Natural killer cell (primary cell): Measurements from ENCODE around the gene SELL. TPM values are rescaled to one million over a fixed set of nuclear protein-coding genes. Genes with fewer than 3 reads are reported as not detected.

Experiments used
- ATAC-seq, 3 donors: fragments of 150-1000 bp in 2 of 3; fragments of 200-7000 bp in 1 of 3; cut with Tn5 transposase; 1 replicate in 1 of 3; 2 replicates in 2 of 3; pipeline ENCODE4 v1.10.0; 2021; ENCODE audit warnings: mild to moderate bottlenecking in 2 of 3, moderate library complexity in 2 of 3
- DNase-seq, 2 donors: peaks; one replicate each; pipeline versions ENCODE4 v3.0.0 to v3.0.0-alpha.2; 2013 to 2021; ENCODE audit warnings: mixed read lengths in 1 of 2
- H3K27ac ChIP-seq: one replicate; pipeline ENCODE4 v1.5.1; 2013; ENCODE audit warnings: mild to moderate bottlenecking, low read length
- H3K27me3 ChIP-seq: one replicate; pipeline ENCODE4 v1.6.1; 2013; ENCODE audit warnings: low read length; ENCODE audit not compliant: control insufficient read depth, insufficient read depth
- H3K36me3 ChIP-seq: one replicate; pipeline ENCODE4 v1.6.1; 2013; ENCODE audit warnings: low read length; ENCODE audit not compliant: control insufficient read depth, insufficient read depth
- H3K4me1 ChIP-seq: one replicate; pipeline ENCODE4 v1.6.1; 2013; ENCODE audit warnings: low read length; ENCODE audit not compliant: control insufficient read depth, insufficient read depth
- H3K4me3 ChIP-seq: one replicate; pipeline ENCODE4 v1.5.1; 2013; ENCODE audit warnings: low read length
- H3K9me3 ChIP-seq: one replicate; pipeline ENCODE4 v1.6.1; 2013; ENCODE audit warnings: low read length; ENCODE audit not compliant: control insufficient read depth, insufficient read depth
- H3K27ac Mint-ChIP-seq, 2 donors: one replicate each; pipeline ENCODE4 v1.8.0; 2022; ENCODE audit warnings: mild to moderate bottlenecking in 2 of 2, mixed read lengths in 2 of 2, moderate library complexity in 1 of 2
- H3K27me3 Mint-ChIP-seq, 2 donors: one replicate each; pipeline ENCODE4 v1.8.0; 2022; ENCODE audit warnings: low read depth in 2 of 2, mixed read lengths in 2 of 2
- H3K36me3 Mint-ChIP-seq: one replicate; pipeline ENCODE4 v1.8.0; 2022; ENCODE audit warnings: mixed read lengths
- H3K4me1 Mint-ChIP-seq, 2 donors: one replicate each; pipeline ENCODE4 v1.8.0; 2022; ENCODE audit warnings: mixed read lengths in 2 of 2
- H3K4me3 Mint-ChIP-seq: one replicate; pipeline ENCODE4 v1.8.0; 2022; ENCODE audit warnings: mild to moderate bottlenecking, moderate library complexity, mixed read lengths
- H3K9me3 Mint-ChIP-seq, 2 donors: one replicate each; pipeline ENCODE4 v1.8.0; 2022; ENCODE audit warnings: mixed read lengths in 2 of 2
- CTCF ChIP-seq: fragments of 200-600 bp; IDR thresholded peaks from one replicate; pipeline ENCODE4 v1.8.0; 2022; ENCODE audit warnings: antibody characterized with exemption
- WGBS: methylation state at CpG from one replicate; pipeline ENCODE4 v1.1.7; 2013; ENCODE audit warnings: missing lambda C conversion rate; ENCODE audit not compliant: insufficient coverage; 5-methylcytosine and 5-hydroxymethylcytosine counted together
- intact Hi-C: fragments of 100-400 bp; cut with micrococcal nuclease; formaldehyde crosslinking; loops from one replicate; pipeline ENCODE4 v1.14.2; 2022
- total RNA-seq, 4 donors: library from RNA; stranded (reverse); fragments of 120-200 nt in 1 of 4; gene quantifications; one replicate each; pipeline versions ENCODE4 v1.2.3 to v1.2.4, GENCODE V29; 2013 to 2022

The SELL gene
- 100 to 1,000 TPM; 149 to 190 (median 165) TPM for total RNA-seq
- 888 TPM for total RNA-seq (2013)

- Histone ChIP-seq H3K4me1 (peaks cover 4% of the 10 kb centered on the region), H3K27me3 (no peaks in the 10 kb centered on the region), H3K36me3 (peaks cover 18% of the 10 kb centered on the region), H3K4me3 (peak within 1 kb of the TSS; percentile 55), H3K9me3 (no peaks in the 10 kb centered on the region), H3K27ac (peak within 1 kb of the TSS; percentile 49)
- peak; percentile 93 for TF ChIP-seq CTCF
- peaks cover 32 to 38% of the 10 kb centered on the region in 2 donors for H3K4me1 Mint-ChIP-seq
- H3K27ac Mint-ChIP-seq: peak within 1 kb of the TSS; percentile 27 to 90
- H3K36me3 Mint-ChIP-seq: peaks cover 13% of the 10 kb centered on the region
- intact Hi-C loops: loop anchor here (1.0 to 10.0 kb wide), 4 partner anchors 103 to 161 kb away; partner anchors contain the start of gene F5
- DNase-seq: peak; percentile 61 to 91
- peak; percentile 89 to 93 (median 91) for ATAC-seq
- WGBS: under 1% methylated on average over 6 of the region's 6 CpGs
- H3K9me3 Mint-ChIP-seq: no peaks in the 10 kb centered on the region
- H3K27me3 Mint-ChIP-seq: peaks cover 8 to 18% of the 10 kb centered on the region in 2 donors
- peak within 1 kb of the TSS; percentile 77 for H3K4me3 Mint-ChIP-seq
Measured at GRCh38 chr1:169711469-169712308, at the start of gene SELL. Gene SELL (minus strand): TSS chr1:169711620. CDS start chr1:169711498, 122 bp downstream.

- no peaks in the 10 kb centered on the region for H3K9me3 Mint-ChIP-seq
- no peak overlapping the region for H3K4me3 ChIP-seq
- no peaks in the 10 kb centered on the region for H3K36me3 ChIP-seq
- peaks cover 5% of the 10 kb centered on the region for H3K27me3 ChIP-seq
- H3K4me3 Mint-ChIP-seq: no peak overlapping the region
- DNase-seq (no peak), ATAC-seq (no peak)
- H3K4me1 ChIP-seq: no peaks in the 10 kb centered on the region
- intact Hi-C loops: no loop called here
- no peak overlapping the region for H3K27ac ChIP-seq
- no peak for TF ChIP-seq CTCF
- H3K27ac Mint-ChIP-seq: no peak overlapping the region
- 89% methylated on average over 3 of the region's 3 CpGs for WGBS
- H3K4me1 Mint-ChIP-seq: no peaks in the 10 kb centered on the region
- H3K36me3 Mint-ChIP-seq: no peaks in the 10 kb centered on the region
- H3K9me3 ChIP-seq: no peaks in the 10 kb centered on the region
- peaks cover 0 to 8% of the 10 kb centered on the region in 2 donors for H3K27me3 Mint-ChIP-seq
Measured at GRCh38 chr1:169759038-169759437, 47.6 kb upstream of the SELL start.

DNA sequence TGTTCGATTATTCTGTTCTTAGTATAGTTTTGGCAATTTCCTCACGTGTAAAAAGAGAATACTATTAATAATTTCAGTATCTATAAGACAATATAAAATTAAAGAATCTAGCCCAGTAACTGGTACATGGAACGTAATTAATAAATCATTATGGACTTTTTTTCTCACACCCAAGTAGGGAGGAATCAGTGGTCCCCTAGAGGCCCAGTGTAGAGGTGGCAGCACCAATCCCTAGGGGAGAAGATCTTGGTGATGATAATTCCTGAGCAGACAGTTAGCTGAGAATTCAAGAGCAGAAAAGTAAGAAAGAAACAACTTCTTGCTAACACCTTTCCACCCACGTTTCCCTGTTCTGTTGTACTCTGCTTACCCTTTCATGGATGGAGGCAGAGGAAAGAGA, 42.1 kb upstream of the SELL start:
- Mint-ChIP-seq H3K4me3 (no peak overlapping the region), H3K36me3 (no peaks in the 10 kb centered on the region), H3K27me3 (peaks cover 10 to 13% of the 10 kb centered on the region in 2 donors), H3K4me1 (no peaks in the 10 kb centered on the region), H3K27ac (no peak overlapping the region), H3K9me3 (no peaks in the 10 kb centered on the region)
- H3K27ac ChIP-seq: no peak overlapping the region
- no peak overlapping the region for H3K4me3 ChIP-seq
- DNase-seq: no peak
- 58% methylated on average over 1 of the region's 4 CpGs for WGBS
- no peaks in the 10 kb centered on the region for H3K36me3 ChIP-seq
- H3K4me1 ChIP-seq: no peaks in the 10 kb centered on the region
- H3K9me3 ChIP-seq: no peaks in the 10 kb centered on the region
- intact Hi-C loops: no loop called here
- no peaks in the 10 kb centered on the region for H3K27me3 ChIP-seq
- TF ChIP-seq CTCF: no peak
- ATAC-seq: no peak
